ENCODE results near the gene PTGDS. TPM values are rescaled to one million over a fixed set of nuclear protein-coding genes. Genes with fewer than 3 reads are reported as not detected.

Gene PTGDS
- polyA plus RNA-seq, 4 donors = 0.86 to 38.0 (median 19.4) TPM

DNA sequence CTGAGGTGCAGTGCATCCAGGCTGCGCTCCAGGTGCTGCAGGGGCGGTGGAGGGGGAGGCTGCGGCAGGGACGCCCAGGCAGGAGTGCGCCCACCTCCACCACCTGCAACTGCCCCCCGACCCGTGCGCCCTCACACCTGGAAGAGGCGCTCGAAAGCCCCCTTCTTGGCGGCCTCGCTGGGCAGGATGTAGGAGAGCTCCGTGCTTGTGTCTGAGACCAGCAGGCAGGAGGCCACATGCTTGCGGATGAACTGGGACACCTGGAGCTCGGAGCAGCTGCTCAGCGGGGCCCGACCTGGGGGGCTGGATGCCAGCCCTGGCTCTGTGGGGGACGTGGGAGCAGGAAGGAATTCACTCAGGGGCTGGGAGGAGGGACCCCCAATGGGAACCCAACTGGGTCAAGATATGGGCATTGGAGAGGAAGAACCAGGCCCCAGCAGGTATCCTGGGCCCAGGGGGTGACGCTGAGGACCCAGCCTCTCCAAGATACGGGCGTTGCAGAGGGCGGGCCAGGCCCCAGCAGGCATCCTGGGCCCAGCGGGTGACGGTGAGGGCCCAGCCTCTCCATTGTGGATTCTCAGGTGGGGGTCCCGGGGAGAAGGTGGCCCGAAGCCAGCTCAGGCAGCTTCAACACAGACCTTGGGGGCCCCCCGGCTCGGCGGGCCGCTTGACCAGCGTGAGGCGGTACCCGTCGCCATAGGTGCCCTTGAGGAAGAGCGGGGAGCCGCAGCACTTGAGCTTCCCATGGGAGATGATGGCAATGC, 37.7 kb downstream of the PTGDS start:
- no peak overlapping the region for H3K27ac ChIP-seq (ENCODE audit: low read depth in 1 of 3, low read length in 2 of 3)
- DNase-seq (no peak), FAIRE-seq (no peak)
- H3K4me1 ChIP-seq (ENCODE audit: control insufficient read depth in 3 of 3, insufficient read depth in 2 of 3, low read depth in 1 of 3, low read length in 2 of 3) = no peaks in the 10 kb centered on the region
- 94 to 96% (median 95%) methylated on average over 32 to 36 of the region's 36 CpGs for WGBS, 3 donors
- peaks cover 0 to 4% of the 10 kb centered on the region in 2 donors for H3K9me3 ChIP-seq (ENCODE audit: control insufficient read depth in 2 of 2, insufficient read depth in 1 of 2, low read depth in 1 of 2, low read length in 1 of 2)
- H3K36me3 ChIP-seq (ENCODE audit: control insufficient read depth in 3 of 3, insufficient read depth in 2 of 3, low read depth in 1 of 3, low read length in 3 of 3) = peaks cover 2 to 78% (median 7%) of the 10 kb centered on the region in 3 donors
- no peak overlapping the region for H3K4me3 ChIP-seq (ENCODE audit: low read depth in 1 of 3, low read length in 3 of 3)
- no peaks in the 10 kb centered on the region for H3K27me3 ChIP-seq (ENCODE audit: control insufficient read depth in 3 of 3, insufficient read depth in 3 of 3, low read length in 3 of 3)

DNA sequence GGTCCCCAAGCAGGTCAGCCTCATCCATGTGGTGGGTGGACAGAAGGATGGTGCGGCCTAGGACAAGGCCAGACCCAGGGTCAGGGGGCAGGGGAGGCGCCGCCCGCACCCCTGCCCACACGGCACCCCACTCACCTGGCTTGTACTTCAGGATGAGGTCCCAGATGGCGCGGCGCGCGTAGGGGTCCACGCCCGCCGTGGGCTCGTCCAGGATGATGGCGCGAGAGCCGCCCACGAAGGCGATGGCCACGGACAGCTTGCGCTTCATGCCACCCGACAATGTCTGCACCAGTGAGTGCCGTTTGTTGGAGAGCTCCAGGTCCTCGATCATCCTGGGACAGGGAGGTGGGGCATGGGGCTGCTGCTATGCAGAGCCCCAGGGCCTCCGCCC, 38.2 kb downstream of the PTGDS start:
- FAIRE-seq (no peak), DNase-seq (no peak)
- Histone ChIP-seq H3K27me3 (ENCODE audit: control insufficient read depth in 3 of 3, insufficient read depth in 3 of 3, low read length in 3 of 3) (no peaks in the 10 kb centered on the region), H3K27ac (ENCODE audit: low read depth in 1 of 3, low read length in 2 of 3) (no peak overlapping the region), H3K36me3 (ENCODE audit: control insufficient read depth in 3 of 3, insufficient read depth in 2 of 3, low read depth in 1 of 3, low read length in 3 of 3) (peaks cover 2 to 78% (median 7%) of the 10 kb centered on the region in 3 donors), H3K4me3 (ENCODE audit: low read depth in 1 of 3, low read length in 3 of 3) (no peak overlapping the region), H3K4me1 (ENCODE audit: control insufficient read depth in 3 of 3, insufficient read depth in 2 of 3, low read depth in 1 of 3, low read length in 2 of 3) (no peaks in the 10 kb centered on the region), H3K9me3 (ENCODE audit: control insufficient read depth in 2 of 2, insufficient read depth in 1 of 2, low read depth in 1 of 2, low read length in 1 of 2) (peaks cover 0 to 4% of the 10 kb centered on the region in 2 donors)
- WGBS, 3 donors = 95 to 98% (median 98%) methylated on average over 14 to 25 of the region's 25 CpGs

DNA sequence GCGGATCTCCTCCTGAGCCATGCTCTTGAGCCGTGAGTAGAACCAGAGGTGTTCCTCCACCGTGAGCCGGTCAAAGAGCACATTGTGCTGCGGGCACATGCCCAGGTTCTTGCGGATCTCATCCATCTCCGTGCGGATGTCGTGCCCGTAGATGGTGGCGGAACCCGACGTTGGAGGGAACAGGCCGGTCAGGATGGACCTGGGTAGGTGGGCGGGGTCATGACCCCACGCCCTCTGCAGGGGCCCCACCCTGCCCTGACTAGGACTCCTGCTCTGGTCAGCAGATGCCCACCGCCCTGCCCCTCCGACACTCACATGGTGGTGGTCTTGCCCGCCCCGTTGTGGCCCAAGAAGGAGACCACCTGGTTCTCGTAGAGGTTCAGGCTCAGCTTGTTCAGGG, 38.7 kb downstream of the PTGDS start:
- no peaks in the 10 kb centered on the region for H3K27me3 ChIP-seq (ENCODE audit: control insufficient read depth in 3 of 3, insufficient read depth in 3 of 3, low read length in 3 of 3)
- H3K36me3 ChIP-seq (ENCODE audit: control insufficient read depth in 3 of 3, insufficient read depth in 2 of 3, low read depth in 1 of 3, low read length in 3 of 3) = peaks cover 2 to 79% (median 7%) of the 10 kb centered on the region in 3 donors
- DNase-seq (no peak), FAIRE-seq (no peak)
- H3K27ac ChIP-seq (ENCODE audit: low read depth in 1 of 3, low read length in 2 of 3) = no peak overlapping the region
- no peak overlapping the region for H3K4me3 ChIP-seq (ENCODE audit: low read depth in 1 of 3, low read length in 3 of 3)
- peaks cover 0 to 4% of the 10 kb centered on the region in 2 donors for H3K9me3 ChIP-seq (ENCODE audit: control insufficient read depth in 2 of 2, insufficient read depth in 1 of 2, low read depth in 1 of 2, low read length in 1 of 2)
- H3K4me1 ChIP-seq (ENCODE audit: control insufficient read depth in 3 of 3, insufficient read depth in 2 of 3, low read depth in 1 of 3, low read length in 2 of 3) = no peaks in the 10 kb centered on the region
- 95 to 96% (median 96%) methylated on average over 15 to 21 of the region's 21 CpGs for WGBS, 3 donors

- Histone ChIP-seq H3K27ac (ENCODE audit: low read depth in 1 of 3, low read length in 2 of 3) (no peak overlapping the region), H3K9me3 (ENCODE audit: control insufficient read depth in 2 of 2, insufficient read depth in 1 of 2, low read depth in 1 of 2, low read length in 1 of 2) (peaks cover 0 to 4% of the 10 kb centered on the region in 2 donors), H3K27me3 (ENCODE audit: control insufficient read depth in 3 of 3, insufficient read depth in 3 of 3, low read length in 3 of 3) (no peaks in the 10 kb centered on the region), H3K4me1 (ENCODE audit: control insufficient read depth in 3 of 3, insufficient read depth in 2 of 3, low read depth in 1 of 3, low read length in 2 of 3) (peaks cover 0 to 4% (median 0%) of the 10 kb centered on the region in 3 donors), H3K4me3 (ENCODE audit: low read depth in 1 of 3, low read length in 3 of 3) (no peak overlapping the region), H3K36me3 (ENCODE audit: control insufficient read depth in 3 of 3, insufficient read depth in 2 of 3, low read depth in 1 of 3, low read length in 3 of 3) (peaks cover 2 to 75% (median 3%) of the 10 kb centered on the region in 3 donors)
- WGBS, 3 donors = 96 to 97% (median 97%) methylated on average over 13 to 16 of the region's 16 CpGs
- FAIRE-seq (no peak), DNase-seq (no peak)
Observed at GRCh38 chr9:137016436-137016835, 39.1 kb downstream of the PTGDS start.

GRCh38 chr9:137017071-137017470, 39.8 kb downstream of the PTGDS start:
- WGBS, 3 donors = 97 to 99% (median 98%) methylated on average over 28 of the region's 28 CpGs
- Histone ChIP-seq H3K4me3 (ENCODE audit: low read depth in 1 of 3, low read length in 3 of 3) (no peak overlapping the region), H3K27me3 (ENCODE audit: control insufficient read depth in 3 of 3, insufficient read depth in 3 of 3, low read length in 3 of 3) (no peaks in the 10 kb centered on the region), H3K36me3 (ENCODE audit: control insufficient read depth in 3 of 3, insufficient read depth in 2 of 3, low read depth in 1 of 3, low read length in 3 of 3) (peaks cover 2 to 71% (median 3%) of the 10 kb centered on the region in 3 donors), H3K27ac (ENCODE audit: low read depth in 1 of 3, low read length in 2 of 3) (no peak overlapping the region), H3K9me3 (ENCODE audit: control insufficient read depth in 2 of 2, insufficient read depth in 1 of 2, low read depth in 1 of 2, low read length in 1 of 2) (peaks cover 0 to 4% of the 10 kb centered on the region in 2 donors), H3K4me1 (ENCODE audit: control insufficient read depth in 3 of 3, insufficient read depth in 2 of 3, low read depth in 1 of 3, low read length in 2 of 3) (peaks cover 0 to 8% (median 3%) of the 10 kb centered on the region in 3 donors)
- DNase-seq (no peak), FAIRE-seq (no peak)

GRCh38 chr9:137017791-137018497, 40.6 kb downstream of the PTGDS start:
- 92 to 93% (median 93%) methylated on average over 40 to 45 of the region's 45 CpGs for WGBS, 3 donors
- Histone ChIP-seq H3K4me3 (ENCODE audit: low read depth in 1 of 3, low read length in 3 of 3) (no peak overlapping the region), H3K36me3 (ENCODE audit: control insufficient read depth in 3 of 3, insufficient read depth in 2 of 3, low read depth in 1 of 3, low read length in 3 of 3) (peaks cover 2 to 66% (median 3%) of the 10 kb centered on the region in 3 donors), H3K9me3 (ENCODE audit: control insufficient read depth in 2 of 2, insufficient read depth in 1 of 2, low read depth in 1 of 2, low read length in 1 of 2) (peaks cover 0 to 4% of the 10 kb centered on the region in 2 donors), H3K27ac (ENCODE audit: low read depth in 1 of 3, low read length in 2 of 3) (no peak overlapping the region), H3K27me3 (ENCODE audit: control insufficient read depth in 3 of 3, insufficient read depth in 3 of 3, low read length in 3 of 3) (no peaks in the 10 kb centered on the region), H3K4me1 (ENCODE audit: control insufficient read depth in 3 of 3, insufficient read depth in 2 of 3, low read depth in 1 of 3, low read length in 2 of 3) (peaks cover 0 to 16% (median 3%) of the 10 kb centered on the region in 3 donors)
- DNase-seq (no peak), FAIRE-seq (no peak)

GRCh38 chr9:137018761-137019559, 41.7 kb downstream of the PTGDS start:
- Histone ChIP-seq H3K4me1 (ENCODE audit: control insufficient read depth in 3 of 3, insufficient read depth in 2 of 3, low read depth in 1 of 3, low read length in 2 of 3) (peaks cover 0 to 21% (median 4%) of the 10 kb centered on the region in 3 donors), H3K4me3 (ENCODE audit: low read depth in 1 of 3, low read length in 3 of 3) (no peak overlapping the region), H3K27me3 (ENCODE audit: control insufficient read depth in 3 of 3, insufficient read depth in 3 of 3, low read length in 3 of 3) (no peaks in the 10 kb centered on the region), H3K36me3 (ENCODE audit: control insufficient read depth in 3 of 3, insufficient read depth in 2 of 3, low read depth in 1 of 3, low read length in 3 of 3) (peaks cover 2 to 65% (median 3%) of the 10 kb centered on the region in 3 donors), H3K9me3 (ENCODE audit: control insufficient read depth in 2 of 2, insufficient read depth in 1 of 2, low read depth in 1 of 2, low read length in 1 of 2) (peaks cover 0 to 4% of the 10 kb centered on the region in 2 donors), H3K27ac (ENCODE audit: low read depth in 1 of 3, low read length in 2 of 3) (no peak overlapping the region)
- FAIRE-seq (no peak), DNase-seq (no peak)
- 72 to 92% (median 75%) methylated on average over 29 to 36 of the region's 36 CpGs for WGBS, 3 donors

All from small intestine (tissue), 7 donors.